ENCODE measurements around the gene SPTBN1.

SPTBN1 gene

DNA sequence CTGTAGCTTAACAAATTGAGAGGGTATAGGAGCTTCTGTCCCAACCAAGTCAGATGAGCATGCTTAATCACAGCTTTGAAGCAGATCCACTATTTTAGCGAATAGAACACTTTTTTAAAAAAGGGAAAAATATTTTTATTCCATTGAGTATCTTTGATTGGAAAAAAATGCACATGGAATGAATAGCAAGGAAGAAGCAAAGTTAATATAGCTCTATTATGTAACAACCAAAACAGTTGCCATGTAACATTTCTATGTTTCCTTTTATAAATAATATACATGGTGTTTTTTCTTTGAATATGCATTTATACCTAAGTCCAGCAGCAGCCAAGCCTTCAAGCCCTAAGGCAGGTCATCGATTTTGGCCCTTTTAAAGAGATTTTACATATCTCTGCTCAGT, 21.4 kb upstream of the SPTBN1 start:
- DNase-seq: no peak

GRCh38 chr2:54435325-54436226, 20.6 kb upstream of the SPTBN1 start:
- DNase-seq: no peak

- no peak for DNase-seq
Observed at GRCh38 chr2:54437588-54437987, 18.5 kb upstream of the SPTBN1 start.

DNA sequence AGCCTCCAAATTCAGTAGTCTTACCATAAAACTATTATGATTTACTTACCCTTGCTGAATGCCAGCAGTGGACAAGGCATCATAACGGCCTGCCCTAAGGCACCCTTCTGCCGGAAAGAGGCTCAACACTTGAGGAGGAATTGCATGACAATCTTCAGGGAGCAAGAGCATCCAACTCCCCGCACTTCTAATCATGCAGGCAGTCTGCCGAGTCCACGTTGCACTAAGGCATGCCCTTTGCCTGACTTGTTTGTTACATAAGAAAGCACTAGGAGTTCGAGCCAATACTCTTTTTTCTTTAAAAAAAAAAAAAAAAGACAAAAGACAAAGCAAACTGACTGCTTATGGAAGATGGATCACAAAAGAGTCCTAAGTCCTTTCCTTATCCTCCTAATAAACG, 17.9 kb upstream of the SPTBN1 start:
- no peak for DNase-seq

DNA sequence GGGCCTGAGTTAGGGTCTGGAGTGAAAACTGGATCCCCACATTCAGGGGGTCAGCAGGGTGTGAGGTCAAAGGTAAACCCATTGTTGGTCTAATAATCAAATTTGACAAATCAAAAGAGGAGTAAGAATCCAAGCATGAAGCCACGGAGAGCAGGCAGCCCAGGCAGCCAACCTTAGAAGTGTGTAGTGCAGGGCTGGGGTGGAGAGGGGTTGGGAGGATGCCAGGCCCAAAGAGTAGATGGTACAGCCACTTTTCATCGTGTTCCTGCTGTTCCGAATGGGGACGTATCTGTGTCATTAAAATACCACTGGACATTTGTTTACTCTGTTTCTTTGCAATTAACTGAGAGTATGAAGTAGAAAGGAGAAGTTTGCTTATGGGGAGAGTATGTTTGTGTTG, 16.5 kb upstream of the SPTBN1 start:
- DNase-seq: no peak

DNA sequence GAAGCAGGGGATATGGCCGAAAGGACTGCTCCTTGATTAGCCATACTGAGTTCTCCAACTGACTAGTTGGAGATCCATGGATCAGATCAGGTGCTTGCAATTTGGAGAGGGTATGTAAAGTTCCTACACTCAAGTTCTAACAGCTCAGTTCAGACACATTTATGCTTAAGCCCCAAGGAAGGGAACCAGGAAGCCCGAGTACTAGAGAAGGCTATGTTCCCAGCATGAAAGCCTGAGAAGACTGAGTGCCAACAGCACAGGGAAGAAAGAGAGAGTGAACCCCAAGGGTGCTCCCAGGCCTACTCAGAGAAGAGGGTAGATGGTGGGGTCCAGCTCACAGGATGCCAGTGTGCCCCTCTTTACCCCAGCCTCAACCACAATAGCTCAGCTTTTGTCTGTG, 16.1 kb upstream of the SPTBN1 start:
- DNase-seq: no peak

DNA sequence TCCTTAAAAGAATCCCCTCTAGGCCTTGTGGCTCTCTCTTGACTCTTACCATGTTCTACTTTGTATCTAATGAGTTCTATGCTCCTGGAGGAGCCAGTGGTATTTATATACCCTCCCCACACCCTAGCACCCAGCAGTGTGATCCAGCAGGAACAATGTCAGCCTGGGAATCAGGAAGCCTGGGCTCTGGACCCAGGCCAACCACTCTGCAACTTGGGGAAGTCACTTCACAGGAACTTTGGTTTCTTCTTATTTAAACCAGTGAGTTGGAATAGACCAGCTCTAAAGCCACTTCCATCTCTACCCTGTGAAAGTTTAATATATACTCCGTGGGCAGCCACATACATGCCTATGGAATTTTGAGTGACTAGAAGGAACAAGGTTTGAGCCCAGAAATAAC, 11.6 kb upstream of the SPTBN1 start:
- no peak for DNase-seq

DNA sequence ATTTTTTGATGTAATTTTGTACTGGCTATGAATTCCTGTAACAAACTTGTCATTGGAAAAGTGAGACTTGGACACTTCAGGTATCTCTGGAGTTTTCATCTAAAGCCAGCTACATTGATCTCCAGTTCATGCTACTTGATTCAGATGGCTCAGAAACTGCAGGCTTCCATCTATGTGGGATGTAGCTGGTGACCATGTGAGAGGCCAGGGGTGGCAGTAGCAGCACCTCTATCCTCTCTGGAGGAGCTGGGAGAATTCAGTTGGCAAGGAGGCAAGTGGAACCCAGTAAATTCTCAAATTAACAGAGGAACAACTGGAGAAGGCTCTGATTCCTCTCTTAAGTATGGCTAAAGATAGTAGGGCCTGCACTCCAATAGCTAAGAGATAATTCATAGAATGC, 10.0 kb upstream of the SPTBN1 start:
- no peak for DNase-seq

GRCh38 chr2:54446625-54447024, 9.5 kb upstream of the SPTBN1 start:
- no peak for DNase-seq

GRCh38 chr2:54454548-54455130, 1.5 kb upstream of the SPTBN1 start:
- DNase-seq: no peak

- no peak for DNase-seq
Observed at GRCh38 chr2:54455131-54455562, 980 bp upstream of the SPTBN1 start.

GRCh38 chr2:54456362-54456611, 160 bp downstream of the SPTBN1 start:
- no peak for DNase-seq

GRCh38 chr2:54456612-54457322, 640 bp downstream of the SPTBN1 start:
- DNase-seq: peak; percentile 55

GRCh38 chr2:54457323-54458023, 1.3 kb downstream of the SPTBN1 start:
- DNase-seq: no peak

- no peak for DNase-seq
Observed at GRCh38 chr2:54459037-54459441, 2.9 kb downstream of the SPTBN1 start.

DNA sequence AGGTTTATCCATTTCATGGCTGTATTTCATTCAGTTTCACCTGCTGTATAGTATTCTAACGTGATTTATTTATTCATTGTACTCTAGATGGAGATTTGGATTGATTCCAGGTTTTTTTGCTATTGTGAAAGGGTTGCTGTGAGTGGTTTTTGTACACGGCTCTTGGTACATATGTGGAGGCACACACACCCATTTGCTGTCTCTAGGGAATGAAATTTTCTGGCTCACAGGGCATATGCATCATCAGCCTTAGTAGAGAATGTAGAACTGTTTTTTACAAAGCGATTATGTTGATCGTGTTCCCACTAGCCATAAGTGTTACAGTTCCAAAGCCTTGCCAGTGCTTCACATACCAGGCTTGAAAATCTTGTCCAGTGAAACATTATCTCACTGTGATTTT, 5.1 kb downstream of the SPTBN1 start:
- DNase-seq: no peak

- DNase-seq: no peak
Observed at GRCh38 chr2:54464341-54464740, 8.2 kb downstream of the SPTBN1 start.

DNA sequence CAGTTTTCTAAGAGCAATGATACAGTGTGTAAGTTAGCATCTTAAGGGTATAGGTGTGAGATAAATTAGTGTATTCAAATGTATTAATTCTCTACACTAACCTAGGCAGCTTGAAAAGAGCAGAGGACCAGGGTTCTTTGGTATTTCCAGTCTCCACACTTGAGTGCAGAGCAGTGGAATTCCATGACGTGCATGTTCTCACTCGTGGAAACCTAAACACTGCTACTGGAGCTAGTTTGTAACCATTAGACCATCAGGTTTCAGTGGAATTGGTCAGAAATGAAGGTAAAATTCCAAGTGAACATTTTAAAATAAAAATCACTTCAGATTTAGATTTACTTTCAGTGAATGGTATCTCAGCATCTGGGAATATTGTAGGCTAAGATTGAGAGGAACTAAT, 9.0 kb downstream of the SPTBN1 start:
- no peak for DNase-seq

DNA sequence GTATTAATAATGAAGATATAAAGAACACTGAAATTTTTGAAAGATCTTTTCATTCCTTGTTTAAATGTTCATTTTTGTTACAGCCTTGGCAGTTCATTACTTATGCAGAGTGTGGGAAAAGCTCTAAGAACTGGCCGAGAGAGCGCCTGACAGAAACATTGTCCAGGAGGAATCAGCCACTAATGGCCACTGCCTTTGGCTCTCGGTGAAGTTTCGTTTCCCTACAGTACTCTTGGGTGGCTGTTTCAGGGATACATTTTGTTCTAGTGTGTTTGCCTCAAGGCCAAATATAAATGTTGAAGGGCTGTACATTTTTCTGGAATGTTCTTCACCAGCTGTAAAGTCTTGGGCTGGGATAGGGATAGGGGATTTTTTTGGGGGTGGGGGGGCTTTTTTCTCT, 10.7 kb downstream of the SPTBN1 start:
- no peak for DNase-seq

DNA sequence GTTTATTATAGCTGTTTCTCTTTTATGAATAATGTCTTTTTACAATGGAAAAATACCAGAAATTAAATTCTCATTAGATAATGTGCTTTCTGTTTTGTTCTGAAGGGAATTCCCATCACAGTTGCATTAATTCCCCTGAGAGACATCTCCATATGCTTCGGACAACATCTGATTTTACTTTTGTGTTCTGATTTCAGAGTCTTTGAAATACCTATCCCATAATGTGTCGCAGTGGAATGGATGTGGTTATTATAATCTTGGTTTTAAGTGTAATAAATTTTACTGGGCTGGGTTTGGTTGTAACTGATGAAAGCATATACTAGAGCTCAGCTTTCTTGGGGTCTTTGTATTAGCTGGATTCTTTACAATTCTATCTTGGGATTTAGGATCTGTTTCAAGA, 12.5 kb downstream of the SPTBN1 start:
- no peak for DNase-seq

GRCh38 chr2:54469484-54470053, 13.4 kb downstream of the SPTBN1 start:
- no peak for DNase-seq

DNA sequence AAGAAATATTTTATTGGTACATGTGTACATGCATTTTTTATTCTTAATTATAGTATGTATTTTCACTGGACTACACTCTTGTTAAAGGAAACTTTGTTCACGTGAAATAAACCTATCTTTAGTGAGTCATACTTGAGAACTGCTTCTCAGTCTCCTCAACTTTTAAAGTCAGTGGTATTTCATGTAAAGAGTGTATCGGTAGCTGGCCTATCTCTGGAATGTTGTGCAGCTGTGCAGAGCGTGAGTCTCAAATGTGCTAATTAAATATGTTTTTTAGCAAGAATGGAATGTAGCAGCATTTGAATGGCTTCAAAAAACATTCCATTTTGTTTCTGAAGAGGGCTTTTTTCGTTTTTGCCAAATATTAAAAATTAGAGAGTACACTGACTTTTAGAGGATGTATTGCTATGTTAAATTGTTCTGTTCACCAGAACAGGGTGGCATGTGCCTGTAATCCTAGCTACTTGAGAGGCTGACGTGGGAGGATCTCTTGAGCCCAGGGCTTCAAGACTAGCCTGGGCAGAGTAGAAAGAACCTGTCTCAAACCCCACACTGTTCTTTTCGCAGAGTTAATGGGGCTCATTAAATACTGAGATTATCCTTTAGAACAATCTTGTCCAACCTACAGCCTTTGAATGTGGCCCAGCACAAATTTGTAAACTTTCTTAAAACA, 14.3 kb downstream of the SPTBN1 start:
- DNase-seq: no peak

GRCh38 chr2:54471221-54471711, 15.1 kb downstream of the SPTBN1 start:
- no peak for DNase-seq

All from NCI-H774 (cell line).